Common myeloid progenitor, CD34-positive (primary cell): Measurements from ENCODE around the gene NR2F6.

ENCODE experiments used
- CTCF ChIA-PET: fragments of 350-600 bp; sonication (Branson Sonifier 250); formaldehyde crosslinking; loops from one replicate; lab custom pipeline; 2021; ENCODE audit warnings: antibody characterized with exemption; lab: Charles Lee
- POLR2A ChIA-PET: fragments of 350-600 bp; sonication (Branson Sonifier 250); formaldehyde crosslinking; loops from one replicate; lab custom pipeline; 2021; ENCODE audit warnings: antibody characterized with exemption; lab: Charles Lee
- DNase-seq, 3 donors: peaks; one replicate each; pipeline versions ENCODE4 v3.0.0 to v3.0.0-alpha.2; 2013
- H3K27ac ChIP-seq, 2 experiments: 1 replicate in 1 of 2; 2 replicates in 1 of 2; pipeline ENCODE4 v1.7.0; 2013; ENCODE audit warnings: inconsistent platforms in 2 of 2, low read length in 2 of 2, mild to moderate bottlenecking in 2 of 2, low read depth in 1 of 2, moderate library complexity in 1 of 2; ENCODE audit not compliant: severe bottlenecking in 2 of 2, insufficient read depth in 1 of 2, poor library complexity in 1 of 2
- H3K27me3 ChIP-seq, 5 experiments: replicated peaks in 2 of 5; 1 replicate in 3 of 5; 2 replicates in 2 of 5; pipeline versions ENCODE4 v1.6.1 to v1.7.0; 2013; ENCODE audit warnings: low read length in 4 of 5, mild to moderate bottlenecking in 2 of 5, moderate library complexity in 2 of 5, inconsistent platforms in 1 of 5; ENCODE audit not compliant: insufficient read depth in 5 of 5, control insufficient read depth in 4 of 5
- H3K36me3 ChIP-seq, 4 experiments: 1 replicate in 2 of 4; 2 replicates in 2 of 4; pipeline versions ENCODE4 v1.6.1 to v1.7.0; 2013; ENCODE audit warnings: low read length in 3 of 4, control low read depth in 1 of 4, mild to moderate bottlenecking in 1 of 4; ENCODE audit not compliant: control insufficient read depth in 4 of 4, insufficient read depth in 4 of 4
- H3K4me1 ChIP-seq, 4 experiments: 1 replicate in 3 of 4; 2 replicates in 1 of 4; pipeline versions ENCODE4 v1.6.1 to v1.7.1; 2013; ENCODE audit warnings: low read length in 3 of 4, mild to moderate bottlenecking in 3 of 4, control low read depth in 1 of 4, inconsistent platforms in 1 of 4, moderate library complexity in 1 of 4; ENCODE audit not compliant: control insufficient read depth in 4 of 4, insufficient read depth in 4 of 4; ENCODE audit errors: control extremely low read depth in 1 of 4
- H3K4me3 ChIP-seq, 7 experiments: 1 replicate in 4 of 7; 2 replicates in 3 of 7; pipeline versions ENCODE4 v1.5.1 to v1.7.0; 2013; ENCODE audit warnings: mild to moderate bottlenecking in 7 of 7, low read length in 6 of 7, moderate library complexity in 6 of 7, inconsistent platforms in 2 of 7, low read depth in 2 of 7, control low read depth in 1 of 7; ENCODE audit not compliant: insufficient read depth in 4 of 7, control insufficient read depth in 1 of 7; ENCODE audit errors: extremely low read depth in 1 of 7
- H3K9me3 ChIP-seq, 5 experiments: 1 replicate in 4 of 5; 2 replicates in 1 of 5; pipeline versions ENCODE4 v1.6.1 to v1.7.1; 2013; ENCODE audit warnings: low read length in 4 of 5, mild to moderate bottlenecking in 2 of 5, inconsistent platforms in 1 of 5, low read depth in 1 of 5, moderate library complexity in 1 of 5; ENCODE audit not compliant: control insufficient read depth in 4 of 5, insufficient read depth in 2 of 5; ENCODE audit errors: control extremely low read depth in 1 of 5
- WGBS: methylation state at CpG from one replicate; pipeline ENCODE4 v1.1.5; 2013; ENCODE audit not compliant: insufficient coverage; 5-methylcytosine and 5-hydroxymethylcytosine counted together

NR2F6 gene

GRCh38 chr19:17211547-17212446 lies 33.9 kb downstream of the NR2F6 start:
- H3K9me3 ChIP-seq = no peaks in the 10 kb centered on the region
- no peak for DNase-seq
- H3K4me1 ChIP-seq = peaks cover 0 to 16% (median 15%) of the 10 kb centered on the region in 4 experiments
- peaks cover 7 to 54% (median 37%) of the 10 kb centered on the region in 4 experiments for H3K36me3 ChIP-seq
- ChIA-PET CTCF (no interaction called here), POLR2A (no interaction called here)
- H3K27ac ChIP-seq = no peak overlapping the region
- H3K4me3 ChIP-seq = no peak overlapping the region
- 98% methylated on average over 40 of the region's 58 CpGs for WGBS
- H3K27me3 ChIP-seq = no peaks in the 10 kb centered on the region

GRCh38 chr19:17210296-17210695 lies 35.4 kb downstream of the NR2F6 start:
- peaks cover 0 to 9% (median 8%) of the 10 kb centered on the region in 4 experiments for H3K4me1 ChIP-seq
- ChIA-PET CTCF (interaction anchor here (0.8 to 3.7 kb wide), 2 partner anchors 18 to 73 kb away, joined by 4 to 10 read pairs; no protein-coding TSS in a partner anchor), POLR2A (no interaction called here)
- H3K27ac ChIP-seq = no peak overlapping the region
- 98% methylated on average over 14 of the region's 14 CpGs for WGBS
- peaks cover 7 to 65% (median 46%) of the 10 kb centered on the region in 4 experiments for H3K36me3 ChIP-seq
- H3K27me3 ChIP-seq = no peaks in the 10 kb centered on the region
- no peak for DNase-seq
- H3K4me3 ChIP-seq = no peak overlapping the region
- H3K9me3 ChIP-seq = no peaks in the 10 kb centered on the region

- POLR2A ChIA-PET = no interaction called here
- Histone ChIP-seq H3K4me1 (peaks cover 0 to 2% (median 1%) of the 10 kb centered on the region in 4 experiments), H3K27me3 (no peaks in the 10 kb centered on the region), H3K27ac (no peak overlapping the region), H3K4me3 (no peak overlapping the region), H3K36me3 (peaks cover 7 to 71% (median 49%) of the 10 kb centered on the region in 4 experiments), H3K9me3 (no peaks in the 10 kb centered on the region)
- DNase-seq = peak; percentile 72 to 79 (median 73)
- CTCF ChIA-PET = interaction anchor here (3.7 kb wide), 1 partner anchor 74 kb away, joined by 10 read pairs; no protein-coding TSS in a partner anchor
- WGBS = 98% methylated on average over 14 of the region's 28 CpGs
Observed at GRCh38 chr19:17209126-17210036, 36.3 kb downstream of the NR2F6 start.

- DNase-seq = no peak
- 94% methylated on average over 23 of the region's 25 CpGs for WGBS
- Histone ChIP-seq H3K36me3 (peaks cover 12 to 77% (median 58%) of the 10 kb centered on the region in 4 experiments), H3K4me3 (no peak overlapping the region), H3K27ac (no peak overlapping the region), H3K9me3 (no peaks in the 10 kb centered on the region), H3K4me1 (no peaks in the 10 kb centered on the region), H3K27me3 (no peaks in the 10 kb centered on the region)
- ChIA-PET POLR2A (no interaction called here), CTCF (interaction anchor here (1.7 to 4.7 kb wide), 2 partner anchors 66 to 76 kb away, joined by 4 to 23 read pairs; partner anchors contain the start of gene ANKLE1)
Observed at GRCh38 chr19:17206736-17207581, 38.8 kb downstream of the NR2F6 start.

GRCh38 chr19:17205237-17206140 lies 40.2 kb downstream of the NR2F6 start:
- 91% methylated on average over 25 of the region's 27 CpGs for whole genome bisulfite sequencing
- peaks cover 14 to 80% (median 64%) of the 10 kb centered on the region in 4 experiments for H3K36me3 ChIP-seq
- no peak overlapping the region for H3K4me3 ChIP-seq
- ChIA-PET POLR2A (no interaction called here), CTCF (interaction anchor here (0.8 to 4.7 kb wide), 4 partner anchors 9 to 77 kb away, joined by 3 to 23 read pairs (median 4); partner anchors contain the start of genes ANKLE1 and USE1)
- no peaks in the 10 kb centered on the region for H3K9me3 ChIP-seq
- no peaks in the 10 kb centered on the region for H3K27me3 ChIP-seq
- peak; percentile 50 to 69 (median 67) for DNase-seq
- no peak overlapping the region for H3K27ac ChIP-seq
- no peaks in the 10 kb centered on the region for H3K4me1 ChIP-seq
